HepG2 (cell line): ENCODE results near the gene RBL1. TPM values are rescaled to one million over a fixed set of nuclear protein-coding genes. Genes with fewer than 3 reads are reported as not detected.

Source experiments
- AHR ChIP-seq: IDR thresholded peaks from 2 replicates; pipeline ENCODE4 v1.6.1; 2018; ENCODE audit warnings: missing genetic modification reagents, missing compliant biosample characterization
- CEBPZ ChIP-seq: IDR thresholded peaks from 2 replicates; pipeline ENCODE4 v1.6.1; 2012; ENCODE audit warnings: low read length, improper control_type of control experiment
- DNMT1 ChIP-seq: sonication (generic); formaldehyde crosslinking; IDR thresholded peaks from 2 replicates; pipeline ENCODE4 v1.5.1; 2020; ENCODE audit warnings: mild to moderate bottlenecking, missing genetic modification reagents
- ELF4 ChIP-seq: sonication (generic); formaldehyde crosslinking; IDR thresholded peaks from 2 replicates; pipeline ENCODE4 v1.5.0; 2020; ENCODE audit warnings: missing genetic modification reagents, mild to moderate bottlenecking, moderate library complexity, borderline replicate concordance
- HDAC2 ChIP-seq: sonication (generic); formaldehyde crosslinking; IDR thresholded peaks from 2 replicates; pipeline ENCODE4 v1.4.0; 2020; ENCODE audit warnings: missing genetic modification reagents
- KMT2A ChIP-seq: sonication (generic); formaldehyde crosslinking; IDR thresholded peaks from 2 replicates; pipeline ENCODE4 v1.4.0; 2020; ENCODE audit warnings: missing genetic modification reagents
- MYPOP ChIP-seq: sonication (generic); formaldehyde crosslinking; IDR thresholded peaks from 2 replicates; pipeline ENCODE4 v1.8.1; 2023; ENCODE audit warnings: mild to moderate bottlenecking, moderate library complexity, missing genetic modification reagents
- SIX1 ChIP-seq: sonication (generic); formaldehyde crosslinking; IDR thresholded peaks from 2 replicates; pipeline ENCODE4 v1.4.0; 2020; ENCODE audit warnings: missing genetic modification reagents, borderline replicate concordance
- SRSF4 ChIP-seq: fragments of 200-400 bp; formaldehyde crosslinking; IDR thresholded peaks from one replicate; pipeline ENCODE4 v1.6.1; 2018; ENCODE audit warnings: mild to moderate bottlenecking, low read depth, low read length, moderate library complexity; ENCODE audit not compliant: poor library complexity, severe bottlenecking
- U2AF2 ChIP-seq: fragments of 200-400 bp; formaldehyde crosslinking; IDR thresholded peaks from 2 replicates; pipeline ENCODE4 v1.6.1; 2017; ENCODE audit warnings: low read depth, mild to moderate bottlenecking, low read length
- XRCC5 ChIP-seq: fragments of 200-400 bp; formaldehyde crosslinking; optimal IDR thresholded peaks from 2 replicates; pipeline ENCODE3; 2017; ENCODE audit warnings: mild to moderate bottlenecking, low read length
- ZBTB20 ChIP-seq: sonication (generic); formaldehyde crosslinking; IDR thresholded peaks from 2 replicates; pipeline ENCODE4 v1.8.1; 2023; ENCODE audit warnings: missing genetic modification reagents, low read depth, mild to moderate bottlenecking, borderline replicate concordance
- ZBTB7A ChIP-seq: sonication (generic); formaldehyde crosslinking; IDR thresholded peaks from 2 replicates; pipeline ENCODE4 v1.8.0; 2022; ENCODE audit warnings: mild to moderate bottlenecking, missing genetic modification reagents
- ZFP37 ChIP-seq: sonication (generic); formaldehyde crosslinking; IDR thresholded peaks from 2 replicates; pipeline ENCODE4 v1.4.0; 2020; ENCODE audit warnings: missing genetic modification reagents, borderline replicate concordance
- ZNF326 ChIP-seq: sonication (generic); formaldehyde crosslinking; IDR thresholded peaks from 2 replicates; pipeline ENCODE4 v1.4.0; 2020; ENCODE audit warnings: missing genetic modification reagents, borderline replicate concordance
- polyA plus RNA-seq, 8 experiments: library from polyadenylated mRNA; depleted of rRNA in 3 of 8; stranded (reverse) in 7 of 8; unstranded in 1 of 8; fragments of >200 nt; fragmentation: Illumina TruSeq in 4 of 8; extraction: Trizol in 4 of 8; gene quantifications; 2 replicates each; pipeline versions ENCODE4 v1.2.1 to v1.2.3, GENCODE V29; 2011 to 2016; ENCODE audit warnings: low read depth in 4 of 8, missing spikeins in 1 of 8, mixed read lengths in 1 of 8; ENCODE audit not compliant: insufficient read depth in 1 of 8
- total RNA-seq, 5 experiments: library from RNA; depleted of rRNA; stranded (reverse); fragments of >200 nt; fragmentation: Illumina TruSeq; extraction: Trizol; gene quantifications; 2 replicates each; pipeline ENCODE4 v1.2.3, GENCODE V29; 2016; ENCODE audit warnings: low read depth in 1 of 5
- TF ChIP-seq, protein P1 (sequence below): sonication (generic); formaldehyde crosslinking; IDR thresholded peaks from 2 replicates; pipeline ENCODE4 v1.5.0; 2020; ENCODE audit warnings: missing genetic modification reagents
- TF ChIP-seq, protein P2 (sequence below): sonication (generic); formaldehyde crosslinking; IDR thresholded peaks from 2 replicates; pipeline ENCODE4 v1.4.0; 2020; ENCODE audit warnings: missing genetic modification reagents
- TF ChIP-seq, protein P3 (sequence below): sonication (generic); formaldehyde crosslinking; IDR thresholded peaks from 2 replicates; pipeline ENCODE4 v1.8.0; 2022; ENCODE audit warnings: missing genetic modification reagents, mild to moderate bottlenecking, borderline replicate concordance

The RBL1 gene
- total and polyA plus RNA-seq, 2 of the 13 experiments (the other 11 are each of a cell fraction or from before 2014, with no cell fraction given), result 6.0 to 27.5 TPM

DNA sequence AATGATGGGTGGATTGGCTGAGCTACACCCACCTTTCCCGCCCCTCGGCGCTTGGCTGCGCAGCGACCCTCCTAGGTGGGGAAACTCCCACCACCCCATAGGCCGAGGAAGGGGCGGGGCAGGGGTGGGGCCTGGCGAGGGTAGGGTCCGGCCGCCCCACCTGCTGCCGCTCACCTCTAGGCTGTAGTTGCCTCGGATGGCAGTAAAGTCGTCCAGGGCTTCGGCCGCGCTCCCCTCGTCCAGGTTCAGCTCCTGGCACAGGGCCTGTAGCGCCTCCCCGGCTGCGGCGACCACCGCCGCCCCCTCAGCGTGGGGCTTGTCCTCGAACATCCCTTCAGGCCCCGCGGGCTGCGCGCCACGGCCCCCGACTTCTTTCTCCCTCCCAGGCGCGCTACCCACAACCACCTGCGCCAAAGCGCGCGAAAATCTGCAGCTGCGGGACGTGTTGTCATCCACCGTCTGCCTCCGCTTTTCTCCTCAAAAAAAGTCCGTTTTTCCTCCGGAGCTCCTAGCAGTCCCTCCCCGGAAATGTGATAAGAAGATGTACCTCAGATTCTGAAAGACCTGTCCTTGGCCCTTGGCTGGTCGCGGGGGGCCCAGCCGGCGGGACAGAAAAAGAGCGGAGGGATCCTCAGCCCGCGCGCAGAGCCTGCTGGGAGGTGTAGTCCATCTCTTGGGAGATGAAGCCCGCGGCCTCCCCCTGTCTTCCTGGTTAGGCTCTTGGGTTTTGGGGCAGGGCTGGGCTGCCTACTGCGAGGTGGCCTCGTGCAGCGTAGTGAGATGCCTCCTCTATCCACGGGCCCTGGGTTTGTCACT, at the start of gene RBL1 (continued):
- TF ChIP-seq SRSF4 (no peak), KMT2A (CRISPR knock-in tag) (peak; percentile 96), DNMT1 (CRISPR knock-in tag) (peak; percentile 84; the same call in 1 of the 2 replicates), ZFP37 (CRISPR knock-in tag) (peak; percentile 90), MYPOP (peak; percentile 94), SIX1 (CRISPR knock-in tag) (peak; percentile 43; the same call in 1 of the 2 replicates), ZNF326 (CRISPR knock-in tag) (no peak), ELF4 (peak; percentile 96), ZBTB20 (CRISPR knock-in tag) (peak; percentile 91), HDAC2 (peak; percentile 89), XRCC5 (peak; percentile 99), ZBTB7A (CRISPR knock-in tag) (peak; percentile 88), U2AF2 (peak; percentile 95), CEBPZ (no peak), AHR (peak; percentile 97)
- TF ChIP-seq, protein P1, sequence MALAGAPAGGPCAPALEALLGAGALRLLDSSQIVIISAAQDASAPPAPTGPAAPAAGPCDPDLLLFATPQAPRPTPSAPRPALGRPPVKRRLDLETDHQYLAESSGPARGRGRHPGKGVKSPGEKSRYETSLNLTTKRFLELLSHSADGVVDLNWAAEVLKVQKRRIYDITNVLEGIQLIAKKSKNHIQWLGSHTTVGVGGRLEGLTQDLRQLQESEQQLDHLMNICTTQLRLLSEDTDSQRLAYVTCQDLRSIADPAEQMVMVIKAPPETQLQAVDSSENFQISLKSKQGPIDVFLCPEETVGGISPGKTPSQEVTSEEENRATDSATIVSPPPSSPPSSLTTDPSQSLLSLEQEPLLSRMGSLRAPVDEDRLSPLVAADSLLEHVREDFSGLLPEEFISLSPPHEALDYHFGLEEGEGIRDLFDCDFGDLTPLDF (CRISPR knock-in tag), result peak; percentile 100
- TF ChIP-seq, protein P2, sequence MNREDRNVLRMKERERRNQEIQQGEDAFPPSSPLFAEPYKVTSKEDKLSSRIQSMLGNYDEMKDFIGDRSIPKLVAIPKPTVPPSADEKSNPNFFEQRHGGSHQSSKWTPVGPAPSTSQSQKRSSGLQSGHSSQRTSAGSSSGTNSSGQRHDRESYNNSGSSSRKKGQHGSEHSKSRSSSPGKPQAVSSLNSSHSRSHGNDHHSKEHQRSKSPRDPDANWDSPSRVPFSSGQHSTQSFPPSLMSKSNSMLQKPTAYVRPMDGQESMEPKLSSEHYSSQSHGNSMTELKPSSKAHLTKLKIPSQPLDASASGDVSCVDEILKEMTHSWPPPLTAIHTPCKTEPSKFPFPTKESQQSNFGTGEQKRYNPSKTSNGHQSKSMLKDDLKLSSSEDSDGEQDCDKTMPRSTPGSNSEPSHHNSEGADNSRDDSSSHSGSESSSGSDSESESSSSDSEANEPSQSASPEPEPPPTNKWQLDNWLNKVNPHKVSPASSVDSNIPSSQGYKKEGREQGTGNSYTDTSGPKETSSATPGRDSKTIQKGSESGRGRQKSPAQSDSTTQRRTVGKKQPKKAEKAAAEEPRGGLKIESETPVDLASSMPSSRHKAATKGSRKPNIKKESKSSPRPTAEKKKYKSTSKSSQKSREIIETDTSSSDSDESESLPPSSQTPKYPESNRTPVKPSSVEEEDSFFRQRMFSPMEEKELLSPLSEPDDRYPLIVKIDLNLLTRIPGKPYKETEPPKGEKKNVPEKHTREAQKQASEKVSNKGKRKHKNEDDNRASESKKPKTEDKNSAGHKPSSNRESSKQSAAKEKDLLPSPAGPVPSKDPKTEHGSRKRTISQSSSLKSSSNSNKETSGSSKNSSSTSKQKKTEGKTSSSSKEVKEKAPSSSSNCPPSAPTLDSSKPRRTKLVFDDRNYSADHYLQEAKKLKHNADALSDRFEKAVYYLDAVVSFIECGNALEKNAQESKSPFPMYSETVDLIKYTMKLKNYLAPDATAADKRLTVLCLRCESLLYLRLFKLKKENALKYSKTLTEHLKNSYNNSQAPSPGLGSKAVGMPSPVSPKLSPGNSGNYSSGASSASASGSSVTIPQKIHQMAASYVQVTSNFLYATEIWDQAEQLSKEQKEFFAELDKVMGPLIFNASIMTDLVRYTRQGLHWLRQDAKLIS, result peak; percentile 45; the same call in 1 of the 2 replicates
- TF ChIP-seq, protein P3, sequence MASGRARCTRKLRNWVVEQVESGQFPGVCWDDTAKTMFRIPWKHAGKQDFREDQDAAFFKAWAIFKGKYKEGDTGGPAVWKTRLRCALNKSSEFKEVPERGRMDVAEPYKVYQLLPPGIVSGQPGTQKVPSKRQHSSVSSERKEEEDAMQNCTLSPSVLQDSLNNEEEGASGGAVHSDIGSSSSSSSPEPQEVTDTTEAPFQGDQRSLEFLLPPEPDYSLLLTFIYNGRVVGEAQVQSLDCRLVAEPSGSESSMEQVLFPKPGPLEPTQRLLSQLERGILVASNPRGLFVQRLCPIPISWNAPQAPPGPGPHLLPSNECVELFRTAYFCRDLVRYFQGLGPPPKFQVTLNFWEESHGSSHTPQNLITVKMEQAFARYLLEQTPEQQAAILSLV (CRISPR knock-in tag), result peak; percentile 95; the same call in 1 of the 2 replicates
